Muscle of back (tissue), 11 donors: ENCODE results near the gene MRPL19. TPM values are rescaled to one million over a fixed set of nuclear protein-coding genes. Genes with fewer than 3 reads are reported as not detected.
A peak's percentile ranks its signal among the peaks of the same experiment; 100 is the strongest.

Experiments
- DNase-seq, 3 donors: peaks; one replicate each; pipeline versions ENCODE4 v3.0.0 to v3.0.0-alpha.2; 2013
- polyA plus RNA-seq, 10 donors: library from polyadenylated mRNA; unstranded; fragments of 120-200 nt; gene quantifications; one replicate each; pipeline ENCODE4 v1.2.1, GENCODE V29; 2013; ENCODE audit not compliant: insufficient read length in 10 of 10

The MRPL19 gene
- polyA plus RNA-seq, 10 donors = 30.1 to 44.4 (median 35.9) TPM

DNA sequence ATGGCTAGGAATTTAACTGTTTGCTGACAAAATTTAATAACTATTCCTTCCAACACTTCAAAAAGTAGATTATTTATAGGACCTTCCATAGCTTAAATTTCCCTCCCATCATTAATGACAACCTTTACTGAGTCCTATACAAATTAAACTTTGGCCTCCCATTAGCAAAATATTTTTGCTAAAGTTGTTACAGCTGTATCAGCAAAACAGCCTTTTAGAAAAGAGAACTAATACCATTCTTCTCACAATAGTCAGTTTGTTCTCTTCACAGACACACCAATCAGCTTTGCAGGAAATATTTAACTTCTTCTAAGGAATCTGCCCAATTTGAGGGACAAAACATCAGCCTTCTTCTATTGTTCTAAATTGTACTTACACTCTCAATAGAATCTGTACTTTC lies 76.1 kb downstream of the MRPL19 start:
- DNase-seq = no peak

DNA sequence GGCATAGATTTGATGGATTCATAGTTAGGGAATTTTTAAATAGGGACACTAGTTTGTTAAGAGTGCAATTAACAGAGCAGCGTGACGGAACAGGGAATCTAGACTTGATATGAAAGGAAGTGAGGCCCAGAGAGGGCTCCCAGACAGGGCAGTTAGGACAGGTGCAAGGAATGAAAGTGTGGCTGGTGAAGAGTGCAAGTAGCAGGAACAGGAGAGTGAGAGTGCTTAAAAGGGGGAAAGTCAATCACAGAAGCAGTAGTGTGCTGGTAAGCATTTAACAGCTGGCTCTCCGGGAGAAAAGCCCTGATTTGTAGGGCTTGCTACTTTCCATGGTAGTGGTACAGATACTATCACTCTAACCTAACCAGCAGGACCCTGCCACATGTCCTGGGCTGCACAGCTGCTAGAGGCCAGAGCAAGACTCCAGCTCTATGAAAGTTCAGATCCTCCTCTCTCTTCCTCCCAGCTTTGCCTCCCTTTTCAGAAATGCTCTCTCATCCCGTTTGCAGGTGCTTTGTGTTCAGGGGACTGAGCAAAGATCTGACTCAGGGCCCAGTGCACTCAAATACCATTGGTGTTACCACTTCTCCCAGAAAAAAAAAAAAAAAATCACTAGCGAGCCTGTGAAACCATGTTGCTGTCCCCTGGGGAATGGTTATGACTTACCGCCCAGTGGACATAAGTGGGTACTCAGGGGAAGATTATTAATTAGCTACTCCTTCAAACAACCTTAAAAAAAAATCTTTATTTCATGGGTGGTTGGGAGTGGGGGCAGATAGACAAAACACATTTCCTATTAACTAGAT lies 82.2 kb downstream of the MRPL19 start:
- no peak for DNase-seq

- peak in 1 of 3 donors; percentile 19 for DNase-seq
Measured at GRCh38 chr2:75729861-75730260, 83.3 kb downstream of the MRPL19 start.

GRCh38 chr2:75736276-75736675 lies 89.7 kb downstream of the MRPL19 start:
- peak in 2 of 3 donors; percentile 28 to 52 for DNase-seq

GRCh38 chr2:75737961-75738360 lies 91.4 kb downstream of the MRPL19 start:
- no peak for DNase-seq

Other genes with a start within 250 kb of the MRPL19 start
- 1 to 10 TPM; 3.5 to 9.8 (median 5.8) TPM for gene EVA1A, start 85.8 kb upstream of the MRPL19 start, polyA plus RNA-seq
- gene GCFC2, start 64.1 kb downstream of the MRPL19 start, polyA plus RNA-seq = 10 to 100 TPM; 14.5 to 38.4 (median 23.2) TPM